ENCODE measurements around the gene CNDP2.
"Not testable (repeated sequence)": the region's sequence is repeated elsewhere in the genome, so short reads cannot be mapped to it uniquely, and the experiment has no call there.

Gene CNDP2

DNA sequence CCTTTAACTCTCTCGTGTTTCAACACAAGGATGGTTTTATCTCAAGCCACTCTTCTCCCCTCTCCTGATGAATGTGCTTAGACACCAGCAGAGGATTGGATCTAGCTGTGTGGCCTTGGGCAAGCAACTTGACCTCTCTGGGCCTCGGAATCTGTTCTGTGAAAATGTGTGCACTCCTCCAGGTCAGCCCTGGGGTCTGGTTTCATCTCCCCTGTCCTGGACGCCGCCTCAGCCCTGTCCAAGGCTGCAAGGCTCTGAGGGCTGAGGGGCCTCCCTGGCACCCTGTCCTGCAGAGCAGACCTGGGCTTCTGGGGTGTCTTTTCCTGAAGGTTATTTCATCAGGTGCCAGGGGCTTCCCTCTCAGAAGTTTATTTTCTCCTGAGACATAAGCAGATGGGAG is 66.6 kb downstream of the CNDP2 start:
- H3K4me3 ChIP-seq (ENCODE audit: low read length) = no peak overlapping the region

DNA sequence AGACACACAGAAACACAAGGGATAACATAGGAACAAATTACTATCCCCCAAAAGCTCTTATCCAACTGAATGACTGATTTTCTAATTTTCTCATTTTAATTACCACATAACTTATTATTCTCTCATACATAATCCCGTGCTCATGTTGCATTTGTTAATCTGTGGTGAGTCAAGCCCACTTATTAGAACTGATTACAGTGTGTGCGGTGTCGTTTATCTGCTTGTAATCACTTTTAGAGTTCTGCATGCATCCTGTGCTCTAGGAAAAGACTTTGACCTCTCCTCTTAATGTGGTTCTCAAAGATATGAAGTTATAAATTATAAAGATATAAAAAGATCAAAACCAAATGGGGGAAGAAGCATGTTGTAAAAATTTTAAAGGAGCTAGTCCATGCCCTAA is 67.8 kb downstream of the CNDP2 start:
- H3K4me3 ChIP-seq (ENCODE audit: low read length) = no peak overlapping the region
- no peak for TF ChIP-seq ZNF274 (IDR thresholded peaks at IDR 0.05; ENCODE audit: low read depth, low read length)

More for the DNA sequence above, 66.6 kb downstream of the CNDP2 start:
- no peak for TF ChIP-seq ZNF274 (IDR thresholded peaks at IDR 0.05; ENCODE audit: low read depth, low read length)

GRCh38 chr18:74565164-74565563 is 69.0 kb downstream of the CNDP2 start:
- H3K4me3 ChIP-seq (ENCODE audit: low read length) = not testable (repeated sequence)

DNA sequence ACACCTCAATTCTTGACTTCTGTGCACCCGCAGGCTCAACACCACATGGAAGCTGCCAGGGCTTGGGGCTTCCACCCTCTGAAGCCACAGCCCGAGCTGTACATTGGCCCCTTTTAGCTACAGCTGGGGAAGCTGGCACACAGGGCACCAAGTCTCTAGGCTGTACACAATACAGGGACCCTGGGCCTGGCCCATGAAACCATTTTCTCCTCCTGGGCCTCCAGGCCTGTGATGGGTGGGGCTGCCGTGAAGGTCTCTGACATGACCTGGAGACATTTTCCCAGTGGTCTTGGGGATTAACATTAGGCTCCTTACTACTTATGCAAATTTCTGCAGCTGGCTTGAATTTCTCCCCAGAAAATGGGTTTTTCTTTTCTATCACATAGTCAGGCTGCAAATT is 69.8 kb downstream of the CNDP2 start:
- not testable (repeated sequence) for H3K4me3 ChIP-seq (ENCODE audit: low read length)

DNA sequence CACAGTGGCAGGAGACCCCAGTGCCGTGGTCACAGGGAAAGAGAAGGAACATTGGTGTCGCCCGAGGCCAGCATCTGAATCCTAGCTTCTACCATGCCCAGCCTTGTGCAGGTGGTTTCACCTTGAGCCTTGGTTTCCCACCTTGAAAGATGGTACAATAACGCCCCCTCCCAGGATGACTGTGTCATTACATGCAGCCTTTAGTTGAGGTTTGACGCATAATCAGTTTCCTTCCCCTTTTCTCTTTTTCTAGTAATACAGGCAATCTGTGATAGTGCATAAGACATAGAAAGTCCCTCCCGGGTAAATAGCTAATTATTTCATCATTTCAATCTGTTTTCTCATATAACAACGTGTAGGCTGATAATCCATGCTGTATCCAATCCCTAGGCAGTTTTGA is 71.7 kb downstream of the CNDP2 start:
- no peak overlapping the region for H3K4me3 ChIP-seq (ENCODE audit: low read length)
- no peak for TF ChIP-seq ZNF274 (IDR thresholded peaks at IDR 0.05; ENCODE audit: low read depth, low read length)

DNA sequence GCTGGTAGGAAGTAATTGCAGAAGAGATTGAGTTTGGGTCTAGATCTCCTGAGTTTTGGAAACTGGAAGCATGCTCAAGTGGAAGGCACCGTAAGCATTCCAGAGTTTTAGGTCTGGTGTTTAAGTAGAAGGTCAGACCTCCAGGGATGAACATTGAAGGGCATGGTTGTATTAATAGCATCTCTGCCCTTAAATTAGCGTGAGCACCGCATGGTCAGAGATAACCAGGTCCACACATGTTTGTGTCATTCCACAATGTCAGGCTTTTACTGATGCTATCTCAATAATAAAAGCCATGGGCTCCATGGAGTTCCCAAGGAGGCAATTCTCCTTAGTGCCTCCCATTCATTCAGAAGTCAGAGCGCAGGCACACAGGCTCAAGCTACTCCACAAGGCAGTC is 73.2 kb downstream of the CNDP2 start:
- no peak overlapping the region for H3K4me3 ChIP-seq (ENCODE audit: low read length)
- TF ChIP-seq ZNF274 (IDR thresholded peaks at IDR 0.05; ENCODE audit: low read depth, low read length) = no peak

DNA sequence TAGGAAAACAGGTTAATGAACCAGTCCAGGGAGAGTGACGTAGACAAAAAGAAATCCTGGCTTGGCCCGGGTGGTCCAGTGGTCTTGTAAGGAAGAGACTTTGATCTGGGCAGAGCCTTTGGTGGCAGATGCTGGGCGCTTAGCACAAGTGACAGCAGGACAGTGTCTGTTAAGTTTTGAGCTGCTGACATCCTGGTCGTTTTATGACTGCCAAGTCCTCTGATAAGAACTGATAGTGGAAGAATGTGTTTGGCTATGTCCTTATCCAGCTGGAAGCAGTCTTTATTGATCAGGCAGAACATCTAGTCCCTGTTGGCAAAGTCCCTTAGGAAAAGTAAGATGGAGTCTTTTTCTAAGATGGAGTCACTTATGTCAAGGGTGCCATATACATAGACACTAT is 74.1 kb downstream of the CNDP2 start:
- no peak for TF ChIP-seq ZNF274 (IDR thresholded peaks at IDR 0.05; ENCODE audit: low read depth, low read length)

DNA sequence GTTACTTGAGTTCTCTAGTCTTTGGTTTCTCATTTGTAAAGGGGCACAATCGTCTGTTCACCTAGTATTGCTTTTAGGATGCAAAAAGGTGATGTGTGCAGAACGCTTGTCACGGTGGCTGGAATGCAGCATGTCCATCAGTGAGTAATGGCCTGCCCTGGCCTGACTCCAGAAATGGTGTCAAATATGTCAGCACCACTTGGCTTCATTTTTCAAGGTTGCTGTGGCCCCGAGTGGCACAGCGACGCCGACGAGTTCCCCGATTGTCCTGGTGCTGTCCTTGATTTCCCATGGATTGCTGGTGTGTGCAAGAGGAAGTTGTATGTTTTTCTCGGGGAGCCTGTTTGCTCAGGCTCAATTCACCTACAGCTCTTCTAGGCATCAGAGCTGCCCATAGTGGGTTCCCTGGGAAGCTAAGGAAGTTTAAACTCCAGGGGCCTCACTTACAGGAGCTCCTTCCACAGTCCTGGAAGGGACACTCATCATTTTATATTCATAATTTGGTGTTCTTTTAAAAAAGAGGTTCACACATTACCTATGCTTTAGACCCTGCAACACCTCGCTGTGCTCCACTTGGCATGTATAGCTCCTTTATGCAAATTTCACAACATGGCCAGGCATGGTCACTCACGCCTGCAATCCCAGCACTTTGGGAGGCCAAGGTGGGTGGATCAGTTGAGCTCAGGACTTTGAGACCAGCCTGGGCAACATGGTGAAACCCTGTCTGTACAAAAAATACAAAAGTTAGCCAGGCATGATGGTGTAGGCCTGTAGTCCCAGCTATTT is 75.9 kb downstream of the CNDP2 start:
- no peak for TF ChIP-seq ZNF274 (IDR thresholded peaks at IDR 0.05; ENCODE audit: low read depth, low read length)
- H3K4me3 ChIP-seq (ENCODE audit: low read length) = no peak overlapping the region

More for the DNA sequence above, 74.1 kb downstream of the CNDP2 start:
- no peak overlapping the region for H3K4me3 ChIP-seq (ENCODE audit: low read length)

GRCh38 chr18:74573053-74573452 is 76.9 kb downstream of the CNDP2 start:
- H3K4me3 ChIP-seq (ENCODE audit: low read length) = no peak overlapping the region
- TF ChIP-seq ZNF274 (IDR thresholded peaks at IDR 0.05; ENCODE audit: low read depth, low read length) = no peak

Data from GM08714 (cell line).